HG03139 (cell line): ENCODE data around the gene SKAP1.
"Not testable (repeated sequence)": the region's sequence is repeated elsewhere in the genome, so short reads cannot be mapped to it uniquely, and the experiment has no call there.

Source experiments
- ATAC-seq: cut with Tn5 transposase; IDR thresholded peaks from one replicate; pipeline ENCODE4 v1.9.1; 2021; ENCODE audit not compliant: unreplicated experiment

The SKAP1 gene

DNA sequence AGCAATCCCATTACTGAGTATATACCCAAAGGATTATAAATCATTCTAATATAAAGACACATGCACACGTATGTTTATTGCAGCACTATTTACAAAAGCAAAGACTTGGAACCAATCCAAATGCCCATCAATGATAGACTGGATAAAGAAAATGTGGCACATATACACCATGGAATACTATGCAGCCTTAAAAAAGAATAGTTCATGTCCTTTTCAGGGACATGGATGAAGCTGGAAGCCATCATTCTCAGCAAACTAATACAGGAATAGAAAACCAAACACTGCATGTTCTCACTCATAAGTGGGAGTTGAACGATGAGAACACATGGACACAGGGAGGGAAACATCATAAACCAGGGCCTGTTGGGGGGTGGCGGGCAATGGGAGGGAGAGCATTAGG lies 19.3 kb upstream of the SKAP1 start:
- not testable (repeated sequence) for ATAC-seq

DNA sequence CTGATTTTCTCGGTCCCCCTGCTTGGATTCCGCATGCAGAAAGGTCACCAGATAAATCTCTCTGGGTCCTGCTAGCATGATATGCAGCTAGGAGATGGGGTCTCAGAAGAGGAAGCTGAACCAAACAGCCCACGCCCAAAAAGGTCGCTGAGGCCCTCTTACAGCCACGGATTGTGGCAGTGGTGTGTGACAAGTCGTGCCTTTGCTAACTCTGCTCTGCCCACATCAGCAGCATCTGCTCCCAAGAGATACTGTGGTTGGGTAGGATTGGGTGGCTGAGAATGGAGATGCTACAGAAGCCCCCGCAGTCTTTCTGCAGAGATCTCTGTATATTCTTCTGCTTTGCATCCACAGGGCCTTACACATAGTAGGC lies 15.2 kb upstream of the SKAP1 start:
- no peak for ATAC-seq

DNA sequence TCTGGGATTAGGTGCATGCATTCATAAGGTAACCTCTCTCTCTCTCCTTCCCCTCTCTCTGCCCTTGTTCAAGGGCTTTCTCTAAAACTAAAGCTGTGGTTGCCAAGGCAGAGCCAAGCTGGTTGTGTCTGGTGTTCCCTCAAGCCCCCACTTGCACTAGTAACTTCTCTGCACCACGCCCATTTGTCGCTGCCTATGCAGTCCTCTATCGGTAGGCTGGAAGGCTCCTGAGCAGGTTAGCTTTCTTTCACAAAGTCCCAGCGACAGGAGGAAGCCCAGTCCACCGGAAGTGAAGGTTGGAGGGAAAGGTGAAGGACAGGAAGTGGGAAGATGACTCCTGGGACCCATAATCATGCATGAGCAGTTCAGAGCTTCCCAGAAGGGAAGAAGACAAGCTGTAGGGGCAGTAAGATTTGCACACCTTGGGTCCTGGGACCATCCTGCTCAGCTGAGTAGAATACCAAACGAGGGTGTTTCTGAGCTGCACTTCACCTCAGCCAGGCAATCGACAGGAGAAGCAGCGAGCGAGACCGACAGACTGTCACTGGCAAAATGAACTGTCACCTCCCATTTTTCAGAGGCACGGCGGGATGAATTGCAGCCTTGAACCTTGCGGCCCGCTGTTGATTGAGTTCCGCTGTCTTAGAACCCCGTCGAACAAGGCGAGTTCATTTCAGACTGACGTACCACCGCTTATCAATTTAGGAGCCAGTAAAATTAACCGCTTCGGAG lies 14.7 kb upstream of the SKAP1 start:
- no peak for ATAC-seq

DNA sequence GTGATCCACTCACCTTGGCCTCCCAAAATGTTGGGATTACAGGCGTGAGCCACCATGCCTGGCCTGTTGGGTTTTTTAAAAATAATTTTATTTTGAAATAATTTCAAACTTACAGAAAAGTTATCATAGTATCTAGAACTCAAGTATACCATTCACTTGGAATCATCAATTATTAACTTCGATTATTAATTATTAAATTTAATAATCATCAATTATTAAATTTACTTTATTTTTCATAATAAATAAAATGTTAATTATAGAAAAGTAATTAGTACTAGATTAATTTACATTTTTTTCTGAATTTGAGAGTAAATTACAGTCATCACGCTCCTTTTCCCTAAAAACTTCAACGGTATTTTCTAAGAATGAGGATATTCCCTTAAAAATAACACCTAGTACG lies 13.7 kb upstream of the SKAP1 start:
- no peak for ATAC-seq

DNA sequence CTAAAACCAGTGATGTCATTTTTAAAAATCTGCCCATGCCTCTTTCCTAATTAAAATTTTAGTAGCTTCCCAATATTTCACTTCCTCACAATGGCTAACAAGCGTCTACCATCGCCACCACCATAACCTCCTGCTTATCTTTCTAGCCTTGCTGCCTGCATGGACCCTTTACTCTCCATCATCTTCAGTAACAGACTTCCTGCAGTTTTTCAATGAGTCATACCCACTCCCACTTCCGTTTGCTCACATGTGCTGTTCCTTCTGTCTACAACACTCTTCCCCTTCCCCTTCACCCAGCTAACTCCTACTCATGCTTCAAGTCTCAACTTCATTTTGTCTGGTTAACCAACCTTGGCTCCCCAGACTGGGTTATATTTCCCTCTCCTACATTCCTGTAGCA lies 12.8 kb upstream of the SKAP1 start:
- ATAC-seq: no peak

DNA sequence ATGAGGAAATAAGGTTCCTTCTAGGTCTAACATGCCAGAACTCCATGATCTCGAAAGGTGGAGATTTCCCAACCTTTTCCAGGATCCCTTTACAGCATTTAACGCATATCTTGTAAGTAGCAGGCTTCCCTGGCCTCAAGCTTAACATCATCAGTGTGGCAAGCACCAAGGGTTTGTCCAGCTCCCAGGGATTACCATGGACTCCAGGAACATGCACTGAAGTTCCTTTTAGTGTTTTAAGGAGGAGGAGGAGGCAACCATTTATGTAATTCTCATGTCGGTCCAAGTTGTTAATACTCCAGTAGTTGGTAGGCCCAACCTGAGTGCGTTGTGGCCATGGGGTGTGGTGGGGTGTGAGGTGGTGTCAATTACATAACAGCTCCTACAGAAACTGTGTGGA lies 11.8 kb upstream of the SKAP1 start:
- ATAC-seq: no peak

DNA sequence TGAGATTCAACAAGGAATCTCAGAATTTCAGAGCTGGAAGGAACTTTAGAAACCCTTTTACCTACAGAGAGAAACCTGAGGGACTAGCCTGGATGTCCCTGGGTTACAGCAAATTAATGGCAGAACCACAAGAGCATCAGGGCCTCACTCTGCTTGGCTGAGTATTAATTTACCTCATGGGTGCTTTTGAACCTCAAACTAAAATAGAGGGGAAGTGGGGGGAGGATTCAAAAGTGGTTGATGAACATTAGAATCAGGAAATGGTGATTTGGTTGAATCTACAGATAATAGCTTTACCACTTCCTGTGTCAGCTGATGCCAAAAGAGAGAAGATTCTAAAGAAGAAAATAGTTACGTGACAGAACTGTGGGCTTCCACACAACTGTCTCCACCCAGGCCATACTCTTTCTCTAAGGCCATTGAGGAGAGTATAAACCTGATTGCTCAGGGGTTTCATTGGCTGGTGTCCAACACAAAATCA lies 11.3 kb upstream of the SKAP1 start:
- ATAC-seq: peak; percentile 49

DNA sequence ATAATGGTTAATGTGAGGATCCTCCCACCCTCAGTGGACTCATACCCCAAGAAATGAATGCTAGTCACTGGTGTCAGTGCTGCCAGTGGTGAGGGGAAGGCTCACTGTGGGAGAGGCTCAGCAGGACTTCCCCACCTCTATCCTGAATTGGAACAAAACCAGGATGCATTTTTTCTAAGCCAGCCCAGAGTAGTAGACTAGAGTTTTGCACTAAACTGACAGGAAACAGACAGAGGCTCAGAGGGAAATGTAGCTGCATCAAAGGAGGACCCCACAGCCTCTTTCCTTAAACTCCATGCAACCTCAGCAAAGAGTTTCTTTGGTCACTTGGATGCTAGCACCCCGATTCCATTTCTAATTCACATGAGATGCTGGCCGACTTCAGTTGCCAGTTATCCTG lies 10.7 kb upstream of the SKAP1 start:
- ATAC-seq: no peak

DNA sequence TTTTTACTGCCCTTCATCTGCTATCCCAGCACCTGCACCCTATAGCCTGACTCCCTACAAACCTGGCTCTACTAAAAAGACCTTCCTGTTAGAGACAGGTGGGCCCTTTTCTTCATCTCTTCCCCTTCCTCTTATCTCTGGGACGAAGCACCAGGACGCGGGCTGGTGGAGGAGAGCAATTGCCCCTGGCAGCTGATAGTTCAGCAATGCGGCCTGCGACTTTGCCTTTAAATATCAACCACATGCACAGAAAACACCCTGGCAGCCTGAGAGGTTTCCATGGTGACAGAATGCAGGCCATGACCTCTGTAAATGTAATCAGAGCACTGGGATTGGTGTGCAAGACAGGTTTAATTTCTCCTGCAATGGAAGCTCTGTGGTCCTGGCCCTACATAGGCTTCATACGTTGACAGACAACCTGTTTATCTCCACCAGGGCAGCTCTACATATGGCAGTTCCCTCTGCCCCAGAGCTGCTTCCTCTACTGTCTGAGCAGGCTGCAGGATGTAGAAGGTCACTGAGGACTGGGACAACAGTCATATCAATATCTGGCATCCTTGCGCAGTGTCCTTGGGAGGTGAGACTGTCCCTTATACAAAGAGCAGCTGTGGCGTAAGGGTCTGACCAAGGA lies 10.0 kb upstream of the SKAP1 start:
- no peak for ATAC-seq

DNA sequence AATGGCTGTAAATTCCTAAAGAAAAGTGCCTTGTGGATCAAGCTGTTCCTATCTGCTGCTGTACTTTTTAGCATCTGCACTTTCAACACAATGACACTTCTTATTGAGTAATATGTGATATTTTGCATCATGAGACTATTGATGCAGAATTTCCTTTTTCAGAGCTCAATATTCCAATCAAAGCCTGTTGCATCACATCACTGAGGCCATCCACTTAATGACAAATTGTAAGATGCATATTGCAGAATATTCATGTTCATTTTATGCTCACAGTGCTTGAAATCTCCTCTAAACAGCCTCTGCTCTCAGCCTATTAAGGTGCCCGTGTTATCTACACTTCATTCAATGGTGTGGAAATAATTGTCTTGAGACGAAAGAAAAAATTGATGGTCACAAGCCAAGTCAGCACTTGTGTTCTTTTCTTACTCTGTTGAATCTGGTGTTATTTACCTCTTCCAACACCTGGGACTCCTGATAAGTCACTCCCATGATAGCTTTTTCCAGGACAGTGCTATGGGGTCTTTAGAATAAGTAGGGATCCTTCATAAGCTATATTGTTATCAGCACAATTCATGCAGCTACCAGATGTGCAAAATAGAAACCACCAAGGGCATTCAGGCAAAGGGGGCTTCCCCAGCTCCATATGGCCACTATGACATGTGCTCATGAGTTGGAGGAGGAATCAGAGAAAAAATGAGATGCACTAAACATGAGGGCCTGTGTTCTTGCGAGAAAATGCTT lies 9.3 kb upstream of the SKAP1 start:
- ATAC-seq: no peak

DNA sequence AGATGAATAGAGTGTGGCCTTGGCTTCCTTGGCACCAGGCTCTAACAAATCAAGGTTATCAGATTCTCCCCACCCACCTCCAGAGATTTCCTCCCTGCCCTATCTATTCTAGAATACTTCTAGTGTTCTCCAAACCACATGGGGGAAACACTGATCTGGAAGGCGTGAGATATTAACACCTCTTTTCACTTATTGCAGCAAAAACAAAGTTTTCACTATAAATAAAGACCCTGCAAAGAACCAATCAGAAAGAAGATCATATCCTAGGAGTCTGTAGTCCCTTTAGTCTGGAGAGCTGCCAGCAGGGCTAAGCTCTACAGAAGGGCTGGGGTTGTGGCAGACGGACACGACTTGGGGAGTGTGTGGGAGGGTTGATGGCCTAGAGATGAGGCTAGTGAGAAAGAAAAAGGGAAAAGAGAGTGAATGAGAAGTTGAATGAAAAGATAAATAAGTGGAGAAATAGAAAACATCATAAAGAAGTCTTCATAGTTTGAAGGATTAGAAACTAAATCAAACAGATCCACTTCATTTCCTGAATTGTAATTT lies 8.6 kb upstream of the SKAP1 start:
- no peak for ATAC-seq

DNA sequence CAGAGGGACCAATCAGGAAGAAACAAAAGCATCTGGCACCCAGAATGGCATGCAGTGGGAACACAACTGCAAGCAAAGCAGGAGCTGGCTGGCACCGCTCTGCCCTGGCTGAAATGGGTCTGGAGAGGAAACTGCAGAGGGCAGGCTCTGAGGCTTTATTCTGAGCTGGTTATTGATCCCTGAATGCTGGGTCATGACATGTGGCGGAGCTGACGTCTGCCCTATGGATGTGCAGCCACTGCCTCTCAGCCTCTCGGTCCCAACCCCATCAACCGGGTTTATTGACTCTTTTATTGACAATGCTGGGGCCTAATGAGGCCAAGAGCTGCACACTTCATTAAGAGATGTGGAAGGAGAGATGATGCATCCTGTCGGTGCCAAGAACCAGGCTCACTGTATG lies 3.9 kb upstream of the SKAP1 start:
- ATAC-seq: no peak

DNA sequence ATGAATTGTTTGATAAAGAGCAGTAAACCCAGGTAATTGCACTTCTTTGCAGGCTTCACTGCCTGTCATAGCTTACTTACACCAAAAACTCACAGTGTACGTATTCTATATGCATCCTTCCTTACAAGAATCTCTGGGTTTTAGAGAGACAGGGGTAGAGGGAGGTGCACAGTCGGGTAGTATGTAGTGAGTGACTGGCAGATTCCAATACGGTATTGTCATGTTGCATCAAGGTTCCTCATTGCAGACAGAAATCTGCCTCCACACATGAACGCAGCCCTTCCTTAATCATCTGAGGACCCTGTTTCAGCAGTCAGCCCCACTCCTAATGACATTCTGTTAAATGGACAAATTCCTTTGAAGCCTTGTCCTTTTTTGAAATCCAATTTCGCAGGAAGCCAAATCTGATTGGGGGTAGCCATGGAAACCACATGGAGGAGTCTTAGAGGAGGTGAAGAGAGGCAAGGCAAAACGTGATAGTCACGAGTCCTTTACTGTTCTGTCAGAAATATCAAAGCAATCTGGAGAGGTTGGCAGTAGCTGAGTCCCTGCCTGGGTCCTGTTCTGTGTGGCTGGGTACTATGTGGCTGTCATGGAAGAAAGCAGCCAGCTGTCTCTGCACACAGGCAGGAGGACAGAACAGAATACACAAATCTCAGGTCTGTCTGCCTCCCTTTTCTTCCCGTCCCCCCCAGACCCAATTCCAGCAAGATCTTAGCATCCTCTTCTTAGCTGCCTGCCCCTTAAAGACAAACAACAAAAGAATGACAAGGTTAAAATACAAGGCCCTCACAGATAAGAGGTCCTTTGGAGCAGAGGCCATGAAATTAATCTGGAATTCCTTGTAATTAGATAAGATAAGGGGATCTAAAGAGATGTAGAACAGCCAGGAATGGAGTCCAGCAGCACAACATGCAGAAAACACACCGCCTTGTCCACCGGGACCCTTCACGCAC lies 3.1 kb upstream of the SKAP1 start:
- ATAC-seq: no peak

DNA sequence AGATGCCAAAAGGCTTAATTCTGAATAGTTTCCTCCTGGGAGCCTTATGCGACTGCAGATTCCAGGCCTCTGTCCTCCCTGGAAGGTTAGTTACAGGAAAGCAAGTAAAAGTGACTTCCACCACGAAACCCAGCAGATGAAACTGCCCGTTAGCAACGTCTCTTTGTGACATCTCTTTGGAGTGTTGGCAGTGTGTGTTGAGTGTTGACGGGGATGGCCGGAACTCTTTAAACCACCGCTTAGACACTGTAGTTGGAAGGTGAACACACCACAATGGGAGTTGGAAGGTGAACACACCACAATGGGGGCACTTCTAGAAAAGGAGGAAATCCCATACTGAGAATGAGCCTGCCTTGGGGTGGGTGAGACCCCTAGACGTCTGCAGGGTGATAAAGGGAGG lies 858 bp downstream of the SKAP1 start:
- no peak for ATAC-seq

DNA sequence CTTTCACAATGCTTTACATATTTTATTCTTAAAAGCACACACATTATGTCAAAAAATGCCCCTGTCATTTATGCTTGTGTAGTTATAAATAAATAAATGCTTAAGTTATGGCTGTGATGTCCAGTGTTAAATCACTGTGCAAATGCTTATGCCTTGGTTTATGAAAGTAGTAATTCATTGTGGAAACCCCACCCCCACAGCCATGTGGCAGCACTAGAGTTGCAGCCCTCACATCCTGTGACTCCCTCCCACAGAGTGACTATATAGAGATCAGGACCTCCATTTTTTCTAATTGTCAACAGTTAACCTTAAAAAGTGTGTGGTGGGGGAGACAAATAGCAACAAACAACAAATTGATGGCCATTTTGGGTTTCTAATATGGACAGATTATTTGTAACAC lies 2.4 kb downstream of the SKAP1 start:
- ATAC-seq: peak; percentile 43

DNA sequence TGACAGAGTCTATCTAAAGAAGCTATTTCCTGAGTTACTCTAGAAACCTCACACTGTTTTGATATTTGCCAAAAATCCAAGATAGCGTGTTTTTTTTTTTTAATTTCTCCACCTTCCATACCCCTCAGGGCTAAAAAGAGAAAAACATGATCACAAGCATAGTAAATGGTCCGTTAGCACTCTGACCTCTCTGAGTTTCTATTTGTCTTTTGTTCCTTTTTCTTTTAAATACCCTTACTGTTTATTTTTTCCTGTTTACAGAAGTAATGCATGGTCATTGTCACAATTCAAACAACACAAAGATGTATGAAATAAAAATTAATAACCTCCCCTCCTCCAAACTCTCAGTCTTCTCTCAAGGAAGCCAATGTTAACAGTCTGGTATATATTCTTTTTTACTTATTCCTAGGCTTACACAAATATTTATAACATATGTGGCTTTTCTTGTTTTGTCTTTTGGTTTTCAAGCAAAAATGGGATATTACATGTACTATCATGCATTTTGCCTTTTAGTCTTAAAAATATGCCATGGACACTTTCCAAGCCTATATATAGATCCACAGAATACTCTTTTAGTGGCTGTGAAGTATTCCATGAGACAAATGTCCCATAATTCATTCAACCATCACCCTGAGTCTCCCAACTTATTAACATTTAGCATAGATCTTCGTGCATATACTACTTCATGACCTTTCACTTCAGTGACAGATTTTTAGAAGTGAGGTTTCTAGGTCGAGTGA lies 3.1 kb downstream of the SKAP1 start:
- ATAC-seq: no peak

DNA sequence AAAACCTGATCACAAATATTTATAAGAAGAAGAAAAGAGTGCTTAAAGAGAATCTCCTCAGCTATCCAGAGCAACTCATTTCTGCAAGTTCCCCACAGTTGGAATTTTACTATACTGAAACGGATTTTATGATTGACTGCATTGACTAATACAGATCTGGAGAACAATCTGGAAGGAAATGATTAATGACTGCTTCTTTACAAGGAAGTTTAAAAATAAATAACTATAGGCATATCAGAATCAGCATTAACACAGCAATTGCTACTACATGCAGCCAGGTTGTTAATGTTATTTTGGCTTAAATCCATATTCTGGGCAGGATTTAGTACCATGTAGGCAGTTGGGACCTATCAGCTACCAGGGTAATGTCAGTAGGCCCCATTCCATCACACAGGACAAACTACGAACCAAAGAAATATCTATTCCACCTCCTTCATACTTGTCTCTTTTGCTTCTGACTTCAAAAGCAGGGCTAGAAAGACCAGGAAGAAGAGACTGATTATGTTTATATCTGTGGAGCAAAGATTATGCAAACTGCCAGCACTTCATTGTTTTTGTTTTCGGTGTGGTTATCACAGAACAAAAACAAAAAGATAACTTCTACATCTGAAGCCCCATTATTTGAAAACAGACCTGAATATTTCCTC lies 3.9 kb downstream of the SKAP1 start:
- ATAC-seq: no peak

DNA sequence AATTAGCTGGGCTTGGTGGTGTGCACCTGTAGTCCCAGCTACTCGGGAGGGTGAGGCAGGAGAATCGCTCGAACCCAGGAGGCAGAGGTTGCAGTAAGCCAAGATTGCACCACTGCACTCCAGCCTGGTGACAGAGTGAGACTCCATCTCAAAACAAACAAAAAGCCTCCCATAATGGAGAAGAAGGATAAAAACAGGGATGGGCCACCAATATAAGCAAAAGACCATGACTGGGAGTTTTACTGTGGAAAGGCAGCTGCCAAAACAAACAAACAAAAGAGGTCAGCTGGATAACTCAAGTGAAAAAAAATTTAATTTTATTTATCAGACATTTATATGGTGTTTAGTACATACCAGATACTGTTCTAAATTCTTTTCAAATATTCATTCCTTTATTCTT lies 8.0 kb downstream of the SKAP1 start:
- not testable (repeated sequence) for ATAC-seq

DNA sequence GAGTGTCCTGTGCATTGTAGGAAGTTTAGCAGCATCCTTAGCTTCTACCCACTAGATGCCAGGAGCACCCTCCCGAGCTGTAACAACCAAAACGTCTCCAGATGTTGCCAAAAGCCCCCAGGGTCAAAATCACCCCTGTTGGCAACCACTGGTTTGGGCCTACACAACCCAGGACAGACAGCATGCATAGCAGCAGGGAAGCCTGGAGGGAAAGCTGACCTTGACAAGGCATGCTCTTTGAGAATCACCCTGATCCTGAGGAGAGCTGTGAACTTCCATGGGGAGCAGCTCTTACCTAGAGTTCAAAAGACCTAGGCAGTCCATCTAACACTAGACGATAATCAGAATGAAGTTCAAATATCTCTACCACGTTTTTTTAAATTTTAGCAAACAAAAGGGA lies 9.2 kb downstream of the SKAP1 start:
- no peak for ATAC-seq

DNA sequence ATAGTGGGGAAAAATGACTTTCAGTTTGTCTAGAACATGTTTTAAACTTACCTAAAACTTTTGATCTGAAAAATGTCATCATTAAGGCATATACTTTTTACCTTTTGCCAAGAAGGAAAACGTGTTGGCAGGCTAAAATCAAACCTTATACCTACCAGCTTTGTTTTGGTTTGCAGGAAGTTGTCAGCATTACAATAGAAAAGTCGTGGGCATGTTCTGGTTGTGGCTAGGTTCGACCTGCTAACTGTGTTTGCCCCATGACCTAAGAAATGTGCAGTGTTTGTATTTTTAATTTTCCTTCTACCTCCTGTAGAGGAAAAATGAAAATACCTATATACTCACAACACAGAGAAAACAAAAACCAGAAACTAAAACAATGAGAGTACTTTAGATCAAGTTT lies 13.0 kb downstream of the SKAP1 start:
- ATAC-seq: no peak
